ENCODE results near the gene RCOR1.
"Not testable (repeated sequence)": the region's sequence is repeated elsewhere in the genome, so short reads cannot be mapped to it uniquely, and the experiment has no call there.

Gene RCOR1

DNA sequence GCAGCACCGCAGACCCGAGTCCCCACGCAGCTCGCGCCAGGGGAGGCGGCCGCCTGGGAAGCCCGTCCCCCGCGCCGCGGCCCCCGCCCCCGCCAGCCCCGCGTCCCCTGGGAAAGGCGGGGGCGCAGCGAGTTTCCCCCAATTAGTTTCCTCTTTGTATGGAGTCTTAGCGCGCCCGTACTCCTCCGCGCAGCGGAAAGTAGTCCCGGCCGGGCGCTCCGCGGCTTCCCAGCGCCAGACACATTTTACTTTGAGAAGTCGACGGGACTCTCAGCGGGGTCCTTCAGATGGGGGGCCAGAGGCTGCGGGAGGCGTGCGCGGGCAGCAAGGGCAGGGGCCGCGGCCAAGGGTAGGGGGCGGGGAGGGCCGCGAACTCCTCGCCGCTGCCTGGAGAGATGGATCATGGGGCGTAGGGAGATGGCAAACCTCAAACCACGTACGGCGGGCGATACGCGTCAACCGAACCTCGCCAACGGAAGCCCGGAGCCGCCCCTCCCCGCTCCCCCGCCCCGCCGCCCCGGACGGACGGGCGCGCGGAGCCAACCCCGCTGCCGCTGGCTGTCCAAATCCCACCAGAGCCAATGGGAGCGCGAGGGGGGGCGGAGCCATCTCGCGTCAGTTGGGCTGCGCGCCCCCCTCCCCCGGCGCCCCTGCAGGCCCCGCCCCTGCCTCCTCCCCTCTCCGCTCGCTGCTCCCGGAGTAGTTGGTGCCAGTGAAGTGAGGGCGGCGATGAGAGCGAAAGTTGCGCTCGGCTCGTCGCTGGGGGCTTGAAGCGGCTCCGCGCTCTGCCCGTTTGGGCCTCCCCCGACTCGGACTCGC, at the start of gene RCOR1:
TSS of gene RCOR1 (plus strand) at position 706 of the 819 bp plus-strand sequence. CDS start 238 bp downstream, outside the sequence.
- DNase-seq: peak; percentile 97

DNA sequence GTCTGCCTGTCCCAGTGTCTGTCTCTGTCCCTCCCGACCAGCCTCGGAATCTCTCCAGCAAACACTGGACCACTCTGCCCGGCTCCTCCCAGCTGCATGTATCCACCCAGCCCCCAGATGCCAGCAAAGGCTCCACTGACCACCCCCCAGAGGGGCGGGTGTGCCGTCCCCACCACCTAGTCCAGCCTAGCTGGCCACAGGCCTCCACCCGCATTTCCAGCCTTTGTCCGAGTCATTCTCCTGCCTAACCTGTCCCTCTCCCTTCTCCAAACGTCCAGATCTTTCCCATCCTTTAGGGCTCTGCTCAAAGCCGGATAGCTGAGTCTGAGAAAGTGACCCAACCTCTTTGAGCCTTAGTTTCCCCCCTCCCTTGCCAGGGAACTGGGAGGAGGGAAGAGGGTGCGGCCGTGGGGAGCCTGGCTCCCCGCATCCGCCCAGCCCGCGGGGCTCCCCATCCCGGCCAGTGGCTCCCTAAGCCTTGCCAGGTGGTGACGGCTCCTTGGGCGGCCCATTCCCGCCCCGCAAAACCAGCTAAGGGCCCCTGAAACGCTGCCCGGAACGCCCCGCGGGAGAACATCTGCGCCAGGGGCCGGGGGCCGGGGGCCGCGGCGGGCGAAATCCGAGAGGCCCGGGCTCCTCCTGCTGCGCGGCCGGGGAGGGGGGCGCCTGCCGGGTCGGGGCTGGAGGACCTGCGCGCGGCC, 48.3 kb upstream of the RCOR1 start:
- no peak for DNase-seq

DNA sequence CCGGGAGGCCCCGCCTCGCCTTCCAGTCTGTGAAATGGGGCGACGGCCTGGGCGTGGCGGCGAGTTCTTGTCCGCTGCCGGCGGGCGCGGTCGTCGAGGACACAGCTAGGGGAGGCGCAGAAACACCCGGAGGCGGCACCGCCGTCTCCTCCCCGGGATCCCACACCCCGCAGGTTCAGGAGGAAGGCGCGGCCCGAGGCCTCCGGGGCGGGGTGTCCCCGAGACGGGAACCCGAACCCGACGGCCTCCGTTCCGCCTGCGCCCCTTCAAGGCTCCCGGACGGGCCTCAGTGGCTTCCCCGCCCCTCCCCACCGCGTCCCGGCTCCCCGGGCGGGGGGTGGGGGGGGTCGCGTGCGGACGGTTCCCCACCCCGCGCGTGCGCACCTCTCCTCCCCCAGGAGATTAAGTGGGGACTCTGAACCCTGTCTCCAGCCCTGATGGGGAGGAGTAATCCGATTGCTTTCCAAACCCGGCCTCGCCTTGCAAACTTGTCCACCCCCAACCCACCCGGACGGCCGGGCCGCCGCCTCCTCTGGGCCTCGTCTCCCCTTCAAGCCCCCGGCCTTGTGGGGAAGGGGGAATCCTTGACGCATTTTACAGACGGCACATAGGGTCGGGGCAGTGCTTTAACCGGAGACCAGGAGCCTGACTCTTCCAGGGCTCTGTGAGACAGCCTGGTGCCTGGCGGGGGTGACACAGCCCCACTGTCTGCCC, 47.5 kb upstream of the RCOR1 start:
- DNase-seq: no peak

DNA sequence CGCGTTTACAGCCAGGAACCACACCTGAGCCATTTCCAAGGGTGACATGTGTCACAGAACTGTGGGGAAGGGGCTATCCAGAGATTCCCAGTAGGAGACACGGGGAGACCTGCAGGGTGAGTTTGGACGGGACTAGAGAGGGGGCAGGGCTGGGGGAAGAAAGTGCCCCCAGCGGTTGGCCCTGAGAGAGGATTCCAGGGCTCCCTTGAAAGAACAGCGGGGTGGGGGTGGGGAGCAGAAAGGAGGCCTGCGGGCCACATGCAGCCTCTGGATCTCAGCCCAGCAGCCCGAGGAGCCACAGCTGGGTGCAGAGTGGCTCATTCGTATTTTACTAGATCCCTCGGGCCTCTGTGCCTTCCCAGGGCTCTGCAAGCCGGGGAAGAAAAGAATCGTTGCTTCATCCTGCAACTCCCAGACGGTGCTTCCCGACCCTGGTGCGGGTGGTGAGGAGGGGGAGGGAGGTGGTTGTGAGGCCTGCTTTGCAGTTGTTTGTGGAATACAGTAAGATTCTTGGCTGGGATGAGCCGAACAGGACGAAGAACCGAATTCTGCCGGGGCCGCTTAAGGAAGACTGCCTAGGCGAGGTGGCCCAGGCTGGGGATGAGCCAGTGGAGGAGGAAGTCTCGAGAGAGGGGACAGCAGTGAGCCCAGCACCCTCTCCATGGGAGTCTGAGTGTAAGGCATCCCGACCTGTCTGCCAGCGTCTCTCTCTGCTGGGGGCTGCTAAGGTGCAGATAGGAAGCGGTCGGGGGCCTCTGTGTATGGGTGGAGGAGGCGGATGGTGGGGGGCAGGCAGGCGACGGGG, 46.8 kb upstream of the RCOR1 start:
- DNase-seq: peak; percentile 4

DNA sequence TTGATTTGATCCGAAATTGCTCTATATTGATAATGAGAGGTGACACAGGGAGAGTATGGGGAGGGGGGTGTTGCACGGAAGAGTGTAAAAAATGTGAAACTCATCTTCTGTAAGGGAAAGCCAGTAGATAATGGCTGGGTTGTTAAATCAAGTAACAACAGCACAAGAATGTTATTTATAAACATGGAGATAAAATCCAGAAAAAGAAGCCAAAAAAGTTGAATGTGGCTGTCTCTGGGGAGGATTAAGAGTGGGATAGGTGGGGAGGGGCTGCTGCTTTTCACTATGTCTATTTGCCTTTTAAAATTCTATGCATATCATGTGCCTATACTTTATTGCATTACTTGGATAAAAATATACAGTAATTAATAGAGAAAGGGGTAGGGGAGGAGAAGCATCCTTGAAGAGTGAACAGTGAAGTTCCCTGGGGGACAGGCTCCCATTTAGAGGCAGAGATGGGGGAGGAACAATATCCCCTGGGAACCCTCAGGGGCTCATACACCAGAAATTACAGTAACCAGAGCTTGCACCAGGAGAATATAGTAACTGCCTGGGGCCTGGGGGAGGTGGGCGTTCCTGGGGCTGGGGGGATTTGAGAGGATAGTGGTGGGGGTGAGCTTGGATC, 43.7 kb upstream of the RCOR1 start:
- no peak for DNase-seq

GRCh38 chr14:102550927-102551401, 41.5 kb upstream of the RCOR1 start:
- not testable (repeated sequence) for DNase-seq

GRCh38 chr14:102551995-102552705, 40.3 kb upstream of the RCOR1 start:
- DNase-seq: no peak

GRCh38 chr14:102554821-102555819, 37.3 kb upstream of the RCOR1 start:
- peak; percentile 62 for DNase-seq

DNA sequence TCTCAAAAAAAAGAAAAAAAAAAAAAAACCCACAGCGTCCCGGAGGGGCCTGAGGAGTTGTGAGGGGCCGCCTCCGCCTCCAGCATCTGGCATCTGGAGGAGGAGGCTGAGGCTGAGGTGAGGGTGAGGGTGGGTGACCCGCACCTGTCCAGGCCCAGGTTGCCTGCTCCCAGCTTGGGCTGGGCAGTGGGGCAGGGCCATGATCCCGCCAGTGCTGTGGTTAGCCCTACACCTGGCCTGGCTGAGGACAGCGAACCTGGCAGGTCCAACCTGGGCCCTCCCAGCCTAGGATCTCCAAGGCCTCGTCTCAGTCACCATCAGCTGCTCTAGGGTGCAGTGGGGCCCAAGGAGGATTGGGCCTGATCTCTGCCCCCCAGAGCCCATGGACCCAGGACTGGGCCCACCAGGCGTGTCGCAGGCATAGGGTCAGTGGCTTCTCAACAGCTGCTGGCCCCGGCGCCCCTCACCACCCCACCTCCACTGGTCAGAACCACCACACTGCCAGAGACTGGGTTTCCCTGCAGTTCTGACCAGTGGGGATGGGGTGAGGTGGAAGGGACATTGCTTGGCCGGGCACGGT, 36.3 kb upstream of the RCOR1 start:
- DNase-seq: no peak

DNA sequence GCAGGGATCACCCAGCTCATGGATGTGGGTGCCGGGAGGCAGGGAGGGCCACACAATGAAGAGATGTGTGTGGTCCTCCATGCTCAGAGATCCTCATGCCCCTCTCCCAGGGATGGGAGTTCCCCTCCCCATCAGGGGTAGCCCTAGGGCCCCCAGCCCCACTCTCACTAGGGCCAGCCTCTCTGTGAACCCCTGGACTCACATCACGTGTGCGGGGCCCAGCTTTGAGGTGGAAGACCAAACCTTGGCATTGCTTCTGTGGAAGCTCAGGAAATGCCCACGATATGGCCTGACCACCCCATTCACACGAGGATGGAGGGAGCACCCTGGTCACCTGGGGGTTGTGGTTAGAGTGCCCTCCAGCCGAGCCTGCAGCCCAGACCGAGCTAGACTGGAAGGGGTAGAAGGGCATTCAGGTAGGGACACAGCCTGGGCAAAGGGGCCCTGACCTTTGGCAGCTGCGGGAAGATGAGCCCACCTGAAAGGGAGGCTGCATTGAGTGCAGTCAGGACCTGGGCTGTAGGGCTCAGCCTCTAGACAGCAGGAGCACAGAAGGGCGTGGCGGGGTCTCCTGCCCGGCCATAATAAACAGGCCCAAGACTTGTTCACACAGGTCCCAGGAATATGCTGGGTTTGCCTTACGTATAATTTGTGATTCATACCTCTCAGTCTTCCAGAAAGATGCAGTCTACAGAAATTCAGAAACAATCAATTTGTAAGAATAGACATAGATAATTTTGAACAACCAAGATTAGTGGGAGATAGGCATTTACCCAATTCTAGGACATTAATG, 34.8 kb upstream of the RCOR1 start:
- DNase-seq: no peak

DNA sequence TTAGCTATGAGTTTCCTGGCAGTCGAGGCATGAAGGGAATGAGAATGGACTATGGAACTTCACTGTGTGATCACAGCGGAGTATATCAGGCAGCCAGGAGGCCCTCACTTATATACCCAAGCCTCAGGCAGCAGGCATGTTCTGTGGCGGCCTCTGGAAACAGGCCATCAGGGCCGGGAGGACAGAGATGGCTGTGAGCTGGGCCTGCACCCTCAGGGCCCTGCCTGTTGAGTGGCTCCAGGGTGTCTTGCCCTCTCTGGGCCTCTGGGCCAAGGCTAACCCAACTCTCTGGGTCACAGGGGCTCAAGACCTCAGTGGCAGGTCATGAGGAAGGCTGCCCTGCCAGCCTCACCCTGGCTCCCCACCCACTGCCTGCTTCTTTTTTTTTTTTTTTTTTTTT, 33.9 kb upstream of the RCOR1 start:
- no peak for DNase-seq

DNA sequence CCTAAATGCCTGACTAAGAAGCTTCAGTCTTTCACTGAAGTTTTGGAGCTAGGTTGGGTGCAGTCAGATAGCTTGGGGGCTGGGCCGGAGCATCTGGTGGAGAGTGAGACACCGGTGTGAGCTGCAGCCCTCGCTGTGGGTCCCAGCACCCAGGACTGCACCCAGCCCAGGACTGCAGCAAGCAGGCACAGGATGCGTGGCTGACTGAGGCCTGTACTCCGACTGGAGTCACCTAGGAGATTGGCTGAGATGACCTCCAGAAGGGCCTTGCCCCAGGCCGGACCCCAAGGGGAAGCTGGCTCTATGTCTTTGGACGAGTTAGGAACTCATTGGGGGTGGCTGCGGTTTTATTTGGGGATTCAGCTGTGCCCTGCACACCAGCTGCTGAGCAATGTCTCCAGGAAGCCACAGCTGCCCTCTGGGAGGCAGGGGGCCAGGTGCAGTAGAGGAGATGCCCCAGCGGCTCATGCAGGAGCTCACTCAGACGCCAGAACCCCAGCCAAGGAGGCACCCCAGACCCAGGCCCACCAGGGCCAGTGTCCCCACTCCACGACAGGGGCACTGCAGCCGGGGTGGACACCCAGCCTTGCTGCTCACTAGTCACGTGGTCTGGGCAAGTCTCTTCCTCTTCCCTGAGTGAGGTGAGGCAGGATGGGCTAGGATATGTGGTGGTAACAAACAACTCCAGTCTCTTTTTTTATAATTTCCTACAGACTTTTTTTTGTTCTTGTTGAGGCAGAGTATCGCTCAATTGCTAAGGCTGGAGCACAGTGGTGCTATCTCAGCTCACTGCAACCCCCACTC, 31.8 kb upstream of the RCOR1 start:
- DNase-seq: no peak

DNA sequence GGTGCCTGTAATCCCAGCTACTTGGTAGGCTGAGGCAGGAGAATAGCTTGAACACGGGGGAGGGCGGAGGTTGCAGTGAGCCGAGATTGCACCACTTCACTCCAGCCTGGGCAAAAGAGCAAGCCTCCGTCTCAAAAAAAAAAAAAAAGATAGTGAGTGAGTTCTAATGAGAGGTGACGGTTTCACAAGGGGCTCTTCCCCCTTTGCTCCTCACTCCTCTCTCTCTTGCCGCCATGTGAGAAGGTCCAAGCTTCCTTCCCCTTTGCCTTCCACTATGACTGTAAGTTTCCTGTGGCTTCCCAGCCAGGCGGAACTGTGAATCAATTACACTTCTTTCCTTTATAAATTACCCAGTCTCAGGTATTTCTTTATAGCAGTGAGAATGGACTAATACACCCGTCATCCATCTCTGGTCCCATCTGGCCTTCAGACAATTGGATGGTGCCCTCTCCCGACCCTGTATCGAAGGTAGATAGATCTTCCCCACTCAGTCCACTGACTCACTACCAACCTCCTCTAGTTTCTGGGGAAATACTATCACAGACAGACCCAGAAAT, 27.0 kb upstream of the RCOR1 start:
- DNase-seq: no peak

DNA sequence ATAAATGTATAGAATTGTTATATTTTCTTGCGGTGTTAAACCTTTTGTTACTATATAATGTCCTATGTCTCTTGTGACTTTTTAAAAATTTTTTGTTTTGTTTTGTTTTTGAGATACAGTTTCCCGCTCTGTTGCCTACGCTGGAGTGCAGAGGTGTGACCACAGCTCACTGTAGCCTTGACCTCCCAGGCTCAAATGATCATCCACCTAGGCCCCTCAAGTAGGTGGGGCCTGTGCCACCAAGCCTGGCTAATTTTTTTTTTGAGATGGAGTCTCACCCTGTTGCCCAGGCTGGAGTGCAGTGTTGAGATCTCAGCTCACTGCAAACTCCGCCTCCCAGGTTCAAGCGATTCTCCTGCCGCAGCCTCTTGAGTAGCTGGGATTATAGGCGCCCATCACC, 26.5 kb upstream of the RCOR1 start:
- DNase-seq: no peak

DNA sequence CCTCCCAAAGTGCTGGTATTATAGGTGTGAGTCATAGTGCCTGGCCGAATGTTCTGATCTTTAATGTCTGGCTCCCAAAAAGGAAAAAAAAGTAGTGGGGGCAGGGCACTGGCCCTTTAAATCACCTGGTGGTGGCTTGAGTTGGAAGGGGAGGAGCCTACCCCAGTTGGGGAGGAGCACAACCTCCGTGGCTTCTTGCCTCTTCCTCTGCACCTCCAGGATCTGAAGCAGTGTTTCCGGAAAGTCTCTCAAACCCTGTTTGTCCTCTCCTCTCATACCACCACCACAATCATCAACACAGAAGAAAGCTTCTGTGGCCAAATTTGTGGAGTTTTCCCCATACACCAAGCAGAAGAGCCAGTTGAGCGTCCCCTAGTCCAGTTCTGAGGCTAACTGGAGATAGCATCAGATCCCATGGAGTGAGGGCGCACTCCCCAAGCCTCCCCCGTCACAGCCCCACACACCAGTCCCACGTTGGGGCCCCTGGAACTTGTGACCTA, 24.3 kb upstream of the RCOR1 start:
- no peak for DNase-seq

DNA sequence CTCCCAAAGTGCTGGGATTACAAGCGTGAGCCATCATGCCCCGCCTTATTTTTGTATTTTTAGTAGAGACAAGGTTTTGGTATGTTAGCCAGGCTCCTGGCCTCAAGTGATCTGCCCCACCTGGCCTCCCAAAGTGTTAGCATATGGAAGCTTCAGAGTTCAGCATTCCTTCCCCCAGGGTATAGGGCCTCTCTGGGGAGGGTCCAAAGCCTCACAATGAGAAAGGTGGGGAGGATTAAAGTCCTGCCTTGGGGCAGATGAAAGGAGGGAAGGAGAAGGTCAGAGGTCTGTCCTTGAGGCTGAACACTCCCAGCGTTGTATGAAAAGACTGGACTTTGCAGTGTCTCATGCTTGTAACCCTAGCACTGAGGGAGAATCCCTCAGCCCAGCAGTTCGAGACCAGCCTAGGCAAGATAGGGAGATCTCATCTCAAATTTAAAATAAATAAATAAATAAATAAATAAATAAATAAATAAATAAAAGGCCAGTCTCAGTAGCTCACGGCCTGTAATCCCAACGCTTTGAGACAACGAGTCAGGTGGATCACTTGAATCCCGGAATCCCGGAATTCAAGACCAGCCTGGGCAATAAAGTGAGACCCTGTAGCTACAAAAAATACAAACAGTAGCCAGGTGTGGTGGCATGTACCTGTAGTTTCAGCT, 22.0 kb upstream of the RCOR1 start:
- DNase-seq: no peak

DNA sequence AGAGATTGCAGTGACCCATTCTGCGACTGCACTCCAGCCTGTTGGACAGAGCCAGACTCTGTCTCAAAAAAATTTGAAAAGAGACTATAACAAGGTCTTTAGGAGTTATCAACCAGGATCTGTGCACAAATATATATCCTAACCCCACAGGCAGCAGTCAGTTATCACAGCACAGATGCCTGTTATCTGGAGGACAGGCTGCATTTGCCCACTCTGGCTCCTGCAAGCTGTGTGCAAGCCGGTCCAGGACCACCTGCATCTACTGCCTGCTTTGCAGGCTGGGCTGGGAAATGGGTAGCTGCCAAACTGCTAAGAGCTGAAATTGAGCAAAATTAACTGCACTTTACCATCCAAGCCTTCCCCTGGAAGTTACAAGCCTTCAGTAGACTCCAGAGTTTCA, 21.4 kb upstream of the RCOR1 start:
- DNase-seq: no peak
